Heart right ventricle (tissue), 16 donors: Measurements from ENCODE around the gene FUT3. TPM values are rescaled to one million over a fixed set of nuclear protein-coding genes. Genes with fewer than 3 reads are reported as not detected.

Experiments used
- ATAC-seq, 8 donors: fragments of 200-7000 bp; cut with Tn5 transposase; one replicate each; pipeline ENCODE4 v1.9.1; 2020; ENCODE audit warnings: mild to moderate bottlenecking in 8 of 8, moderate library complexity in 8 of 8, moderate number of reproducible peaks in 1 of 8
- DNase-seq, 2 donors: peaks; one replicate each; pipeline ENCODE4 v3.0.0-alpha.2; 2020
- H3K27ac ChIP-seq, 10 donors: fragments of 200-600 bp; sonication (generic) in 2 of 10; one replicate each; pipeline versions ENCODE4 v1.5.0 to v1.8.0; 2020 to 2022; ENCODE audit warnings: mild to moderate bottlenecking in 3 of 10
- H3K27me3 ChIP-seq, 7 donors: fragments of 200-600 bp; one replicate each; pipeline ENCODE4 v1.8.0; 2021 to 2022; ENCODE audit warnings: mild to moderate bottlenecking in 2 of 7
- H3K36me3 ChIP-seq, 9 donors: fragments of 200-600 bp; sonication (generic) in 1 of 9; one replicate each; pipeline versions ENCODE4 v1.5.0 to v1.8.0; 2020 to 2022; ENCODE audit warnings: mild to moderate bottlenecking in 2 of 9
- H3K4me1 ChIP-seq, 9 donors: fragments of 200-600 bp; sonication (generic) in 1 of 9; one replicate each; pipeline versions ENCODE4 v1.5.0 to v1.8.0; 2020 to 2022; ENCODE audit warnings: mild to moderate bottlenecking in 4 of 9
- H3K4me3 ChIP-seq, 10 donors: fragments of 200-600 bp; sonication (generic) in 2 of 10; one replicate each; pipeline versions ENCODE4 v1.5.0 to v1.8.0; 2020 to 2022; ENCODE audit warnings: mild to moderate bottlenecking in 7 of 10, moderate library complexity in 2 of 10
- H3K9me3 ChIP-seq, 11 donors: fragments of 200-600 bp in 10 of 11; sonication (generic) in 2 of 11; one replicate each; pipeline versions ENCODE4 v1.5.0 to v1.8.0; 2013 to 2022; ENCODE audit warnings: mild to moderate bottlenecking in 2 of 11, control low read depth in 1 of 11, moderate library complexity in 1 of 11
- CTCF ChIP-seq, 9 donors: fragments of 200-600 bp; sonication (generic) in 2 of 9; IDR thresholded peaks; one replicate each; pipeline versions ENCODE4 v1.5.0 to v1.8.0; 2021 to 2022; ENCODE audit warnings: antibody characterized with exemption in 9 of 9, mild to moderate bottlenecking in 5 of 9, moderate library complexity in 1 of 9
- WGBS, 2 donors: extraction: QIAGEN DNeasy Blood & Tissue Kit; methylation state at CpG; one replicate each; pipeline ENCODE4 v1.1.7; 2013; ENCODE audit warnings: inconsistent platforms in 1 of 2; 5-methylcytosine and 5-hydroxymethylcytosine counted together
- intact Hi-C, 10 donors: fragments of 100-400 bp; cut with DNase I; formaldehyde crosslinking; loops; one replicate each; pipeline versions ENCODE4 v1.11.1 to v1.14.2; 2022
- polyA plus RNA-seq, 2 donors: library from polyadenylated mRNA; stranded (reverse); fragments of 200-250 nt; gene quantifications; one replicate each; pipeline ENCODE4 v1.2.3, GENCODE V29; 2013
- total RNA-seq, 10 donors: library from RNA; stranded (reverse); fragmentation: NEBNext Ultra II Directional in 3 of 10; extraction: Animal tissue kit (Norgen Biotek cat#: 25700) in 3 of 10; gene quantifications; one replicate each; pipeline versions ENCODE4 v1.2.1 to v1.2.4, GENCODE V29; 2021 to 2023
- donor health status: Arrhythmogenic right ventricular cardiomyopathy.
- donor health status: ischemic (EF 13 %, LVEDD 7.1; RV severe dilation, severe dysfunction).
- donor health status: healthy with polysubstance abuse.
- donor health status: DM: no; HTN: yes; CAD: no.
- donor health status: DM: no; HTN: no; CAD: no.
- donor health status: ischemic (EF 25% LVEDD 6.9; RV normal size, moderate dysfunction).
- donor health status: ischemic (EF 25% LVEDD 5.7; RV mildly dilated, moderate dysfunction).
- donor health status: healthy.
- donor health status: DM: yes; HTN: yes; CAD: no.
- donor health status: Ischemic cardiomyopathy.
- donor health status: ischemic (EF 35%, LVEDD 5.7; RV mildly dilated, moderate dysfunction).
- donor health status: nonischemic (EF 11% LVEDD 7.7; RV severe dilation, severe dysfunction).
- donor health status: DM: yes; HTN: yes; CAD: no.
- donor health status: PGD.
- donor health status: ischemic (EF 29% LVEDD 5.4; RV normal size, mild dysfunction).
- donor health status: nonischemic (EF 23%, LVEDD 6.1; RV moderate dilation, normal function).

Gene FUT3
- total and polyA plus RNA-seq, 12 donors = 0.01 TPM; not detected in 11

DNA sequence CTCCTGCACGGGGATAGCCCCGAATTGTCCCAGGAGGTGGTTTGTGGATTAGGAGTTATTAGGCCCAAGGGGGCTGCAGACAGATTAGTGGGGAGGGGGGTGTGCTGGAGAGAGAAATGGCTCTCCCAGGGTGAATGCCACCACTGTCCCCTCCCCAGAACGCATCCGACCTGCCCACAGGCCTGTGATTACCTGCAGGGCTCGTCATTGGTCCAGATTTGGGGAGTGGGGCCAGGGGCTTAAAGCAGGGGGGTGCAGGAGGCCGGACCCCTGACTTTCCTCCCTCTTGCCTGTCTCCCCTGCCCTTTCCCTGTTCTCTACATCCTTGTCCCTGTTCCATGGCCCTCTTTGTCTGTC, 45.1 kb downstream of the FUT3 start:
- no peaks in the 10 kb centered on the region for H3K9me3 ChIP-seq
- intact Hi-C loops = loop anchor here in 5 of 10 donors (5.0 to 10.0 kb wide), 3 partner anchors 86 to 219 kb away; no protein-coding TSS in a partner anchor
- peaks cover 3 to 26% (median 13%) of the 10 kb centered on the region in 9 donors for H3K4me1 ChIP-seq
- peak overlapping the region in 3 of 10 donors; percentile 27 to 54 (median 53) for H3K4me3 ChIP-seq
- H3K27me3 ChIP-seq = peaks cover 0 to 54% (median 36%) of the 10 kb centered on the region in 7 donors
- ATAC-seq = no peak
- no peak for DNase-seq
- WGBS, 2 donors = 17 to 23% methylated on average over 6 of the region's 6 CpGs
- H3K27ac ChIP-seq = peak overlapping the region in 2 of 10 donors; percentile 38 to 81
- TF ChIP-seq CTCF (IDR thresholded peaks at IDR 0.05) = peak in 1 of 9 donors; percentile 34
- H3K36me3 ChIP-seq = no peaks in the 10 kb centered on the region

- H3K4me3 ChIP-seq = peak overlapping the region in 9 of 10 donors; percentile 27 to 54 (median 40)
- intact Hi-C loops = loop anchor here (2.0 to 10.0 kb wide), 5 partner anchors 87 to 219 kb away; no protein-coding TSS in a partner anchor
These were observed 45.7 kb downstream of the FUT3 start for GRCh38 chr19:5805462-5806132.

DNA sequence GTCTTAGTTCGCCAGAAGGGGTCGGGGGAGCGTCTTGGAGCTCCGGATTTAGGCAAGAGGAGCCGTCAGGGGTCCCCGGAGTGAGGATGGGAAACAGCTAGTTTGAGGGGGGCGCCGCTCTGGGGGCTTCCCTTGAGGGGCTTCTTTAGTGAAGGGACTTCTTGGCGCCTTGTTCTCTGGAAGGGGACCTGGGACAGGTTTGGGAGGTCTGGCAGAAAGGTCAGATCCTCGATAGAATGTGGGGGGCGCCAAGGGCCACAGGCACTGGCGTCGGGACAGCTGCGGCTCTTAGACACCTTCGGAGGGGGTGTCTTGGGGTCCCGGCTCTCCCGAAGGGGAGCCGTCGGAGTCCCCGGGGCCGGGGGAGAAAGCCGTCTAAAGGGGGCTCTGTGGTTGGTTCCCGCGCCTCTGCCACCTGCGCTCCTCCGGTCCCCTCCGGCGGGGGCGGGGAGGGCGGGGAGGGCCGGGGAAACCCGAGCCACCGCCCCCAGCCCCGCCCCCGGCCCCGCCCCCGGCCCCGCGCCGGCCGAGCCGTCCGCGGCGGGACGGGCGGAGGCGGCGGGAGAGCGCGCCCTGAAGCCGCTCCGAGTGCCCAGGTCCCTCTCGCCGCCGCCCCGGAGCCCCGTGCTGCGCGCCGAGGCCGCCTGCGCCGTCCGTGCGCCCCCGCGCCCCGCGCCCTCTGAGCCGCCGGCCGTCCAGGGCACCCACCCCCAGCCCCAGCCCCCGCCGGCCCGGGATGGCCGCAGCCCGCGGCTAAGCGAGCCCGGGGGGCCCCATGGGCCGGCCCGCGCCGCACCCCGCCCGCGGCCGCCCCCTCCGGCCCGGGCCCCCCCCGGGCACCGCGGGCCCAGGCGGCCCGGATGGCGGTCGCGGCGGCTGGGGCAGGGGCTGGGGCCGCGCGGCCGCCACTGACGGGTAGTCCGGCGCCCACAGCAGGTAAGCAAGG, 46.5 kb downstream of the FUT3 start, which contains the start of gene NRTN:
NRTN (plus strand) TSS at position 552 of the 946 bp plus-strand sequence. CDS start 19,099 bp downstream, outside the sequence.
- peak in 7 of 8 donors; percentile 18 to 62 (median 35) for ATAC-seq
- H3K9me3 ChIP-seq = no peaks in the 10 kb centered on the region
- WGBS, 2 donors = 1 to 2% methylated on average over 49 to 105 of the region's 107 CpGs
- intact Hi-C loops = loop anchor here (1.0 to 10.0 kb wide), 7 partner anchors 88 to 220 kb away; no protein-coding TSS in a partner anchor
- peaks cover 3 to 39% (median 13%) of the 10 kb centered on the region in 9 donors for H3K4me1 ChIP-seq
- TF ChIP-seq CTCF (IDR thresholded peaks at IDR 0.05) = no peak
- H3K27me3 ChIP-seq = peaks cover 0 to 67% (median 46%) of the 10 kb centered on the region in 7 donors
- DNase-seq = no peak
- peak within 1 kb of the TSS in 9 of 10 donors; percentile 27 to 54 (median 44) for H3K4me3 ChIP-seq
- peak within 1 kb of the TSS in 9 of 10 donors; percentile 6 to 82 (median 53) for H3K27ac ChIP-seq
- no peaks in the 10 kb centered on the region for H3K36me3 ChIP-seq

More at GRCh38 chr19:5805462-5806132, 45.7 kb downstream of the FUT3 start:
- peak overlapping the region in 9 of 10 donors; percentile 6 to 82 (median 53) for H3K27ac ChIP-seq
- DNase-seq (peak; percentile 58 to 77), ATAC-seq (peak in 7 of 8 donors; percentile 36 to 80 (median 64))
- WGBS, 2 donors = 1 to 2% methylated on average over 46 of the region's 46 CpGs
- peak; percentile 31 to 75 (median 69) for TF ChIP-seq CTCF (IDR thresholded peaks at IDR 0.05)
- peaks cover 3 to 31% (median 13%) of the 10 kb centered on the region in 9 donors for H3K4me1 ChIP-seq
- H3K9me3 ChIP-seq = no peaks in the 10 kb centered on the region
- H3K36me3 ChIP-seq = no peaks in the 10 kb centered on the region
- H3K27me3 ChIP-seq = peaks cover 0 to 59% (median 40%) of the 10 kb centered on the region in 7 donors
